Dermis microvascular lymphatic vessel endothelial cell (primary cell): Measurements from ENCODE around the gene ANK2. TPM values are rescaled to one million over a fixed set of nuclear protein-coding genes. Genes with fewer than 3 reads are reported as not detected.

Source experiments
- DNase-seq, 2 donors: peaks; one replicate each; pipeline versions ENCODE4 v3.0.0 to v3.0.0-alpha.2; 2010; ENCODE audit warnings: low read depth in 2 of 2
- total RNA-seq: library from RNA; depleted of rRNA; stranded (reverse); fragments of >200 nt; gene quantifications from 2 replicates; pipeline ENCODE4 v1.2.1, GENCODE V29; 2014

The ANK2 gene
- total RNA-seq, 1 donor from 2014 or later: 72.4 TPM

DNA sequence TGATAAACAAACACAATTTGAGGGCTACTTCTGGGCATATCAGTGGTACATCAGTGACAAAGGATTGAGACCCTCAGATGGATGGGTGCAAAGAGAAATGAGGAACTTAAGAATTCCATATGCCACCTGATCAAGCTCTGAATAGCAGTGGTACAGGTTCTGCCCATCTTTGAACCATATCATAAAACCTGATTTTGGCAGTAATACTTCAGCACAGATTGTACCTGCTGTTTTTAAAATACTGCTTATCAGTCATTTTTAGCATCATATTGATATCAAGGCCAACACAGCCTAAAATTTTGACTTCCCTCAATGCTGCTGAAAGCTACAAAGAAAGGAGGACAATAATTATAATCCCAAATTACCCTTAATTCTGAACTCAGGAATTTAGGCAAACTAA is 41.5 kb downstream of the ANK2 start:
- no peak for DNase-seq

DNA sequence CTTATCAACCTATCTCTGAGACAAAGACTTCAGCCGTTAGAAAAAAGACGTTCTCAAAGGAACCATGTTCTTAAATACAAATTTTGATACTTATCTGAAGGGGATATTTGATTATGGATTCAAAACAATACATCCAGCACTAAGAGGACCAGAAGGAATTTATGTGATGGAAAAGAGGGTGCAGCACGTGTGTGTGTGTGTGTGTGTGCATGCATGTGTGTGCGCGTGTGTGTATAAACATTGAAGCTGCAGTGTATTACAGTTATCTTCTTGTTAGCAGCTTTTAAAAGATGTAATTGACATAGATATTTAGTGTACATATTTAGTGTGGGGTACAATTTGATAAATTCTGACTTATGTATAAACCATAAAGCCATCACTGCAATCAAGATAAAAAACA is 44.9 kb downstream of the ANK2 start:
- no peak for DNase-seq

DNA sequence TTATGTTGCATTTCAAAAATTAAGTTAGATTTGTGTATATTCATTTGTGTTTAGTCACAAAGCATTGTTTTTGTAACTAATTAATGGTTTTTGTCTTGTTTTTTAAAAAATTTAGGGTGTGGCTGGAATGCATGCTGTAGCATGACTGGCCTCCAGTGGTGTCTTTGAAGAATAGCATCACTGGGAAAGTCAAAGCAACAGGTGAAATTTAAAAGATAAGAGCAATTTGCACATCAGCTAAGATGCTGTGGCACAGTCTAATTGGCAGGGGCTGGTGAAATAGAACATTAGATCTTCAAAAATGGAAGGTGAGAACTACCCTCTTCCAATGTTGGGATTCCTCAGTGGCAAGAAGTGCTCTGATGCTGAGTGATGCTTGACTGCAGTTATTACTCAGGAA is 45.3 kb downstream of the ANK2 start:
- no peak for DNase-seq

DNA sequence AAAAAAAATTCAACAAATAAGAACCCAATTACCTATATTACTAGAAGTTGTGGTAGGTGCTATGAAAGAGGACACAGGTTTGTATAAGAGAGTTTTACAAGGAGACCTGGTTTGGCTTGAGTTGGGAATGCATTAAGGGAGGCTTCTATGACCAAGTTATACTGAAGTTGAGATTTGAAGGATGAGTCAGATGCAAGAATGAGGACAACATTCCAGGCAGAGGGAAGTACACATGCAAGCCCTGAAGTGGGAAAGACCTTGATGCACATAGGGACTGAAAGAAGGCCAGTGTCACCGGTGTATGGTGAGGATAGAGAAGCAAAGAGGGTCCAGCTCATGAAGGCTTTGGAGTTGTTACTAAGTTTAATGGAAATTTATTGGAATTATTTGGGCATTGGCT is 52.2 kb downstream of the ANK2 start:
- no peak for DNase-seq

DNA sequence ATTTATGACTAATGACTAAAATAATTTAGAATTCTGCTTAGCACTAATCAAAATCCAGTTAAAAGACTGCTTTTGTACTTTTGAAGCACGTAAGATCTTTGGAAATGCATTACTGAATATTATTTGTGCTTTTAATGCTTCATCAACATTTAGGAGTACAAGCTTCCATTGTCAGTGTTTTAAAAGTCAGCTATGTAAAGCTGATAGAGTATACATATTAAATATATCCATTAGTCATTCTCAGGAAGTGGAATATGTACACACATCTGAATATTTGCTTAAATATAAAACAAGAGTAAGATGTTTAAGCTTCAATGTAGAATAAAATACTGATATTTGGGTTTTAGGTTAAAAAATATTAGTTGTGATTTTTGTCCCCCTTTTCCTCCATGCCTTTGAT is 54.1 kb downstream of the ANK2 start:
- DNase-seq: no peak

DNA sequence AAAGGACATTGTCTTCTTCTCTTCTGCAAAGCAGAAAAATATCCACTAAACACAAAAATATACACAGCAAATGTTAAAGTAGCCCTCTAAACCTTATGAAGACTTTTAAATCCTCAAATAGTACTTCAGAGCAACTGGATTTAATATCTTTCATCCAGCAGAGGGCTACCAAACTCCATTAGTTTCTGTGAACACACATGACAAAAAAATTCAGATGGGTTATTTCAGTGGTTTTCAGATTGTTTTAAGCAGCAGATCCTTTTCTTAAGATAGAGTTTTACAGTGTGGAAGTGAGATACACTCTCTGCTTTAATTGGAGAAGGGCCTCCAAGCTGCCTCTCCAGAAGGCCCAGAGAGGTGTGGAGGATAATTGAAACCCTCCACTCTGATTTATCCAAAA is 56.7 kb downstream of the ANK2 start:
- peak in 1 of 2 donors; percentile 5 for DNase-seq

DNA sequence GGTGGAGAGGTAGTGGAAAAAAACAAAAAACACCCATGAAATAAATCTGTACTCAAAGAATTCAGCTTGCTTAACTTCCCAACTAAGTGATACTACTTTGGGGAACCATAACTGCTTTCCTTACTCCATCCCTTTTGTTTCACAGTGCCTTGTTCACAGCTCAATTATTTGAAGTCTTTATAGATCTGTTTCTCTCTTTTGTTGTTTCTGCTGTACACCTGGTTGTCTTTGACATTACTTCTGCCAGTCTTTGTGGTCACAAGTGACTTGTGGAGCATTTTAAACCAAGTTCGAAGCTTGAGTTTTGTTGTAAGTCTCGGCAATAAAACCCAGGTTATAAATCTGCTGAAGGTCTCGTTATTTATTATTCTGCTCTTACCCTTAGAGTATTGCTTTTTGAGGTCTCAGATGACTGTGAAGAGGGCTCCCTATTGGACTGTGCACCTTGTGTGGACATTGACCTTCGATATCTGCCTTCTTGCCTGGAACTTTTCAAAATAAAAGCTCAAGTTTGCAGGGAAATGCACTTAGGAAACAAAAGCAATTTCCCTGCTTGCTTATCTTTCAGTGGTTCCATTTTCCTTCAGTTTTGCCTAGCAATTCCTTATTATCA is 59.8 kb downstream of the ANK2 start:
- DNase-seq: no peak

DNA sequence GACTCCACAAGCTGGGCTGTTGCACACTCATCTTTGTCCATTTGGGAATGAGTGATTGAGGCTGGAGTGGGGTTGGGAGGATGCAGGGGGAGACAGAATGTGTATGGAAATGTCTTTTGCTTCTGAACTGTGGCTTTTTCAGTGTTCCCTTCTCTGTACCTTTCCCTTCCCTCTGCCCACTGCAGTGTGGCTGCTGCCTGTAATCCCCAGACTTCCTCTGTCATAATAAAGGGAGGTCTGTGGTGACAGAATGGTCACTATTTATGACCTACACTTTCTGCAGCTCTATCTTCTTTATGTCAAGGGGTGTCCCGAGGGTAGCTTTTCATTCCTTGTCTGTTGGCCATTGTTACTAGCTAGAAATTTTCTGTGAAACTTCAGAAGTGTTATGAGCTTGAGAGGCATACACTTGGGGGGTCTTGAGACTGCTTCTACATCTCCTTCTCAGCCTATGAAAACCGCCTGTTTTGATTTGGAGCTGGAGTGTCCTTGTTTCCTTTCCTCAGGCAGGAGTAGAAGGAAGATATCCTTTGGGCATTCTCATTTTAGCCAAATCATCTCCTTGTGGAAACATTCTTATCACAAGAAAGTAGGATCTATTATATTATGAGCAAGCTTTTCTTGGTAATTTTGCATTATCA is 63.0 kb downstream of the ANK2 start:
- DNase-seq: no peak

DNA sequence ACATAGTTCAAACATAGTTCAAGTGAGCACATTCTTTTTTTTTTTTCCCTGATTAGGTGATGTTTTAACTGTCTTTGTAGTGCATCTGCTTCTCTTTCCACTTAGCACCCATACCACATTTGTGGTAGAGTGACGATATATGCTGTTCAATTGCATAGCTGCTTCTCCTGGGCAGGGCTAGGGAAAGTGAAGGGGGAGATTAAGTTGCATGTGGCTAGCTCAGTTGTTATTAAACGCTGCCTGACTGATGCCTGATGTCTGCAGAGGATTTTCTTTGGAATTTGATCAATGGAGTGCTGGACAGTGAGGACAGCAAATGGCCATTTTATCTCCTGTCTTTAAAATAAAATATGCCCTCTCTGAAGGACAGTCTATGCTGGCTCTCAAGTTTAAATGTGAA is 63.7 kb downstream of the ANK2 start:
- no peak for DNase-seq

DNA sequence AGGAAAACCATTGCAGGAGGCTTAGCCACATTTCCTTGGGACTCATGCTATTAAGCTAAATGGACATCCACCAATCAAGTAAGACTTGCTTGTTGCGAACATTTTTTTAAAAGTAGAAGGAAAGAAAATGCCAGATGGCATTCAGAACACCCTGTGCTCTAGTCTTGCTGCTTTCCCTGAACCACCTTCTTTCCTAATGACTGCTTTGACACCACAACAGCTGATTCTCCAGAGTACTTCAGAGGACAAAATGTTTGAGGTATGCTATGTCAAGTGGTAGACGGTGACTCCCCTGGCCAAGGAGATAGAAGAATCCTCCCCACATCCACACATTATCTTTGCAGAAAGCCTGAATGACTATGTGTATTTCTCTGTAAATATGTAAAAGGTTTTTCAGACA is 65.4 kb downstream of the ANK2 start:
- DNase-seq: no peak

DNA sequence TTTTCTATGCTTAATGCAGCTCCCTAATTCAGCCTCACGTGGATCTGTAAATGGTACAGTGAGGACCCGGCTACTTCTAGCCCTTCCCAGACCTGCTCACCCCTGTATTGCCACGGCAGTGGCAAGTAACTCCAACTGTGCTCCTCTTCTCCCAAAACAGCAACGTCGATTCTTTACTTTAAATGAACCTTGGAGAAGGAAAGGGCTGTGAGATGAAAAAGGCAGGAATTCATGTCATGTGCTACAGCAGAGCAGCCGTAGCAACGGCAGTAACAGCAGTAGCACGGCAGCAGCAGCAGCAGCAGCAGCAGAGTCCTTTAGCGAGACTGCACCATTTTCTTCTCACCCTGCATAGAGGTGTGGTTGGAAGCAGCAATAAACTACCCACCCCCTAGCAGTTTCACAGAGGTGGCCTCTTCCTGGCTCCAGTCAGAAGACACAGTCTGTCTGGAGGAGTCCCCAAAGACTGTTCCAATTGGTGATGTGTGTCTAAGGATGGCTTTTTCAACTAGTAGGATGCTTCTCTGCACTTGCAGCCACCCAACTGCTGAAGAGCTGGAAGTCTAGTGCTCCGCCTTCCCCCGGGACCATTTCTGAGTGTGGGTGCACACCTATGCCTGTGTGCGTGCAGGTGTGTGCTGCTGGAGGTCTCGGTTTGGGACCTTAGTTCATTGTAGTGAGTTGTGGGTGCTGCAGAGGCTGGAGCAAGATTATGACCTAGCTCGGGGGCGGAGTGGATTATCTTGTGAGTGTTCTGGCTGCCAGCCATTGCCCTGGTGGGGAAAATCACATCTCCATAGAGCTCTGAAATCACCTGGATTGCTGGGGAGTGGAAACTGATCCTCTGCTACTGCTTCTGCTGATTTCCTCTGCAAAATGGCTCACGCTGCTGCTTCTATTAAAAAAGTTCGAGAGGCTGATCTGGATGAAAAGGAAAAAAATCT is 67.2 kb downstream of the ANK2 start:
- DNase-seq: no peak

DNA sequence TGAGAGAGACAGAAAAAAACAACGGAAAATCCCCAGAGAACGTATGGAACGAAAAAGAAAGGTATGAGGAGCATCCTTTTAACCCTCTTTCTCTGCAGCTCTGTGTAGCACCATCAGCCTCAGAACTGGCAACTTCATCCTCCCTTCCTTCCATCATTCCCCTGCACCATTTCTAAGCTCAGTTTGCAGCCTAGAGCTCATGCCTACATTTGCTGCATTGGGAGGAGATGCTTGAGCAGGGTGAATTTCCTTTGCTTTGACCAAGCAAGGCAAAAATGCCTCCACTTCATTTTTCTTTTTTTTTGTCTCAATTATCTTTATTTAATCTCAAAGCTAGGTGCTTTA is 67.9 kb downstream of the ANK2 start:
- DNase-seq: no peak

DNA sequence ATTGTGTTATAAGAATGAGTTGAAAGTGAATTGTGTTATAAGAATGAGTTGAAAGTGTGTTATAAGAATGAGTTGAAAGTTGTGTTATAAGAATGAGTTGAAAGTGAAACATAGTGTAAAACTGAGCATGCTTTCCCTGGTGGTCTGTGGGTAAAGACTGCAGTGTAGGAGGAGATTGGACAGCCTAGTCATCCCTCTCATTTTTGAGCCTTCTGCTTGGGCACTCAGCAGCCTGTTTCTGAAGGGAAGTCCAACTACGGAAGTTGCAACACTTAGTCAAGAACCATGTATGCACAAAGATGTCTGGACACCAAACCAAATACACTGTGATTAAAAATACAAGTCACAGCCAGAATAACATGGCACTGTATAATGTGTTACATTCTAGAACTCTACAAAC is 72.6 kb downstream of the ANK2 start:
- DNase-seq: no peak

DNA sequence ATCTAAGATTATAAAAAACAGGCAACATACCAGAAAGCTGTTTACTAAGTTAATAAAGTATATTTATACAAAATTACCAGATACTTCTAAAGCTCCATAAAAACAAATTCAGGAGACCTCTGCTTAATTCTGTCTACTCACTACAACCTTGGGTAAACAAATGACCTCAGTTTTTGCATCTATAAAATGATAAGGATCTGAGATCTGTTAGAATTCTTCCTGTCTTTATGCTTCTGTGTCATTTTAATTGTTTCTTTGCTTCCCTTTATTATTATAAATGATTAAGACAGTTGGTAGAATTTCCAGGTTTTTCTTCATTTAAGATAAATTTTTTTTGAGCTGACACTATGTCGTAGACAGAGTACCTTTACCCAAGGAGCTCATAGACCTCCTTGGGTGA is 76.0 kb downstream of the ANK2 start:
- no peak for DNase-seq

DNA sequence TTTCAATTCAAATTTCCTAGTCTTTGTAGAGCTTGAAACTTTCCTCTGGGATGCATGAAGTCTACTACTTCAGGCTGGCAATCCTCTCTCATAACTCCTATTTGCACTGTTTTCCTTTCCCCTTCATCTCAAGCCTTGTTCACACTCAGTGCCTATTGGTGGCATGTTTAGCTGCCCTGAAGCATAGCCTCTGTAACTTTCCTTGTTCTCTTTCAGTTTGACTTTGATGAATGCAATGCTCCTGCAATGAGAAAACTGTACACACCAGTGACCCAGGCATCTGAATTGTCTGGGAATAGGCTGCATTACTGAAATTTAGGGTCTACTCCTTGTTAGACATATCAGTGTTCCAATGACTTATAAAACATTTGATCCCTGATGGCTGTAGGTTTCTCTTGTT is 81.7 kb downstream of the ANK2 start:
- no peak for DNase-seq

DNA sequence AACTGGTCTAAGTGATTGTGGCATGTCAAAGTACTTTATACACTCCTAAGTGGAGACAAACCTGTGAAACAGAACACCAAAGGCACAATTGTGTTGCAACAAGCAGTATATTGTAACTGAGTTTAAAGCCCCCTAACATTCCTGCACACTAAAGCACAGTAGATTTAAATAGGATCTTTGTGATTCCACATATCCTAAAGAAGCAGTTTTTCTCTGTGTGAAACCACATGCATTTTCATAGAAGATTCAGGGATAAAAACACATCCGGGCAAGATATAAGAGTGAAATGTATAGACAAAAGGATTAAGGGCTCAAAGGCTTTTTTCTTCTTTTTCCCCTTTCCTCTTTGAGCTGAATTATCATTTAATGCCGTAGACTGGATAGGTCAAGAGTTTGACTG is 82.2 kb downstream of the ANK2 start:
- no peak for DNase-seq

DNA sequence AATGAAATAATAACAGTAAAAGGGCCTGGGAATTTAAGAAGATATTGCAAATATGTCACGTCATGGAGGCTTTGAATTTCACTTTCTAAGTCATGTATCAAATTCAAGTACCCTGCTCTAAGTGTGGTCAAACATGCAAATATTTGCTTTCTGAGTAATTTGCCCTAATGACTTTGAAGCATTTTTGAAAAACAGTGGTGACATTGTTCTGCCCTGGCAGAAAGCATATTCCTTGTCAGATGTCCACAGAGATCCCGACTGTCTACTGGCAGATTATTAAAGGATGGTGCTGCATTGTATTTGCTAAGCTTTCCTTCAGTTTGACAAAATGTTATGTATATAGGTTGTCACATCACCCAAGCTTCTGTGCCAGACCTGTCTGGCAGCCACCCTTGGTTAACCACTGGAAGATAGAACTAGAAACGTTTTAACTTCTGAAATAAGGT is 92.5 kb downstream of the ANK2 start:
- DNase-seq: no peak

DNA sequence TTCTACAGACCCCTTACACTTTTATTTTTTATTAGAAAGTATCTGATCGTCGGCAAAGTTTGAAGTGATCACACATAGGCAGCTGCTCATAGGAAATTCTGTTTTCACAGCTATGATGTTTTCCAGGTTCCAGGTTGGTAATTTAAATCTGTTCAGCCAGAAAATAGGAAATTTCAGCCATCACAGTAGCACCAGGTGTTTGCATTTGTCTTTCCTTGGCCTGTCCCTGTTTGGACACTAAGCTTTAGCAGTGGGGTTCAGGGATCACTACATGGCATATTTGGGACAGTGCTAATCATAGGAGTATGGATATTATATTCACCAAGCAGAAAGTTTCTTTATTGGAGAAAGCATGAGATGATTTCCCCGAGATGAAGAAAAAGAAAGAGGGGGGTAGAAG is 92.9 kb downstream of the ANK2 start:
- no peak for DNase-seq

DNA sequence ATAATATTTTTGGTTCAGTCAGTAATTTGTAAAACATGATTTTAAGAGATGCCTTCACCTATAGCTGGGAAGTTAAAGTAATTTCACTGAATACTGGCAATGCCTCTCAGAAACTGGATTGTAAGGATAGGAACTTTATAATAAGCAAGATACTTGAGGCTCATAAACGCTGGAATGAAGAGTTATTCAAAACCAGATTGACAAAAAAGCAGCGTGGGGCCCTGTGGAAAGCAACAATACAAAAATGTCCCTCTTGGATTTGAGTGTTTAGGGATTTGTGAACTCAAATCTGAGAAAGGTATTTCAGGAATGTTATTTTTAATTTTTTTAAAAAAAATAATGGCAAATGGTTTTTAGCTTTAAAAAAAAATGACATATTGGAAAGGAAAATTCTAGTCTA is 94.6 kb downstream of the ANK2 start:
- DNase-seq: no peak

DNA sequence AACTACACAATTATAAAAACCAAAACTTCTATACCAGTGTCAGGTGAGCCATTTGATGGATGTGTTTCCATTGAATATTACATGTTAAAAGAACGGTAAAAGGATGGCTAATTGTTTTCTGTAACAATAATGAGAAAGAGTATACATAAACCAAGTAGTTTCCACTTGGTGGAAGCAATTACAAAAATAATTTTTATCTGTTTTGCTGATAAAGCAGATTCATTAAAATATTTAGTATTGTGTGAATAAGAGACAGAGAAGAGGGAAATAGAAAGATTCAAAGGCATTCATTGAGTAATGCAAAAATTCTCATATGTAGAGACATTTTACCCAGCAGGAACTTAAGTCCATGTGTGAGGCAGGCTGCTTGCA is 95.7 kb downstream of the ANK2 start:
- no peak for DNase-seq

DNA sequence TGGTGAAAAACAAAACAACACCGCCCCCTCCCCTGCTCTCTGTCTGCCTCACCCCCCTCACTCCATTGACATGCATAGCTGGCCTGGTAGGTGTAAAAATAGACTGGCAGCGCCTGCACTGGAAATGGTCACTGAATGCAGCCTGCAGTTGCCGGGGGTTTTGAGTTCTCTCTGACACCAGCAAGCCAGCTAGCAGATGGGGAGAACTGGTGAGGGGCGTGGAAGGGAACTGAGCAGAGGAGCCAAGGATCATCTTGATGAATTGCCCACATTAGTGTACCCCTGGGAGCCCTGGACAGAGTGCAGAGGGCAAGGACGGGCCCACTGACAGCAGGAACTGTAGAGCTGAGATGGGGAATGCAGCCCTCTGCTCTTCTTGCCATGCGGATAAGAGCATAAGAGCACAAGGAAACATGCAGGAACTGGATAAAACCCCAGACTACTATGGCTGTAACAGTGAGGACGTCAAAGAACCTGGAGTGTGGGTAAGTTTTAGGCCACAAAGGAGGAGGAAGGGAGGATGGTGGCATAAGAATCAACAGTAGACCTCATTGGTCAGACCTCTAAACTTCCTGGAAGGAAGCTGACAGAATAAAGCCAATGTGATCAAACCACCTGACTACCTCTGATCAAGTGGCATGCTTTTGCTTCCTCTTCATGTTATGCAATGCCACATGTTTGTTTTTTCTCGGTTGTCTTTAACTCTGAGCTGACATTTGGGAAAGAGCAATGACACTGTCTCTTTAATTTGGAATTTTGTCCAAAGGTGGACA is 96.3 kb downstream of the ANK2 start:
- no peak for DNase-seq

DNA sequence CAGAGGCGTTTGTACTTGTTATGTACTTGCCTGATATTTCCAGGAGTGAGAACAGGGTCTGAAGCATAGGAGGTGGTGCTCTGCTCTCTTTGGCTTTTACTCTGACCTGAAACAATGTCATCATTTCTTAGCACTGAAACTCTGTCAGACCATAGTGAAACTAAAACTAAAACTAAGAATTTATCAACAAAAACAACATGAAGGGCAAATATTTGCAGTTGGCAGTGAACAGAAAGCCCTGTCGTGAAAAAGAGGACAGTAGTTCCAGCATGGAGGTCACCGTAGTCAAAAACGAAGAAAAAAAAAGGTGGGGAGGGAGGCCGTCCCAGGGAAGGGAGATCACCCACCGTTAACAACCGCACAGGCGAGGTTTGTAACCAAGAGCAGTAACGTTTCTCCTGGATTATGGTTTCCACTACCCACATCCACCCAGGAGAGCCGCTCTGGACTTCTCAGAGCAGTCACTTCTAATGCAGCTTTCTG is 97.5 kb downstream of the ANK2 start:
- DNase-seq: no peak
